NOMO-1 (cell line): Measurements from ENCODE around the gene SMAP2.
"Not testable (repeated sequence)": the region's sequence is repeated elsewhere in the genome, so short reads cannot be mapped to it uniquely, and the experiment has no call there.

Source experiments
- DNase-seq, 2 experiments: peaks; one replicate each; lab custom pipeline; 2025; ENCODE audit not compliant: unreplicated experiment in 2 of 2; lab: John Stamatoyannopoulos, UW

SMAP2 gene

DNA sequence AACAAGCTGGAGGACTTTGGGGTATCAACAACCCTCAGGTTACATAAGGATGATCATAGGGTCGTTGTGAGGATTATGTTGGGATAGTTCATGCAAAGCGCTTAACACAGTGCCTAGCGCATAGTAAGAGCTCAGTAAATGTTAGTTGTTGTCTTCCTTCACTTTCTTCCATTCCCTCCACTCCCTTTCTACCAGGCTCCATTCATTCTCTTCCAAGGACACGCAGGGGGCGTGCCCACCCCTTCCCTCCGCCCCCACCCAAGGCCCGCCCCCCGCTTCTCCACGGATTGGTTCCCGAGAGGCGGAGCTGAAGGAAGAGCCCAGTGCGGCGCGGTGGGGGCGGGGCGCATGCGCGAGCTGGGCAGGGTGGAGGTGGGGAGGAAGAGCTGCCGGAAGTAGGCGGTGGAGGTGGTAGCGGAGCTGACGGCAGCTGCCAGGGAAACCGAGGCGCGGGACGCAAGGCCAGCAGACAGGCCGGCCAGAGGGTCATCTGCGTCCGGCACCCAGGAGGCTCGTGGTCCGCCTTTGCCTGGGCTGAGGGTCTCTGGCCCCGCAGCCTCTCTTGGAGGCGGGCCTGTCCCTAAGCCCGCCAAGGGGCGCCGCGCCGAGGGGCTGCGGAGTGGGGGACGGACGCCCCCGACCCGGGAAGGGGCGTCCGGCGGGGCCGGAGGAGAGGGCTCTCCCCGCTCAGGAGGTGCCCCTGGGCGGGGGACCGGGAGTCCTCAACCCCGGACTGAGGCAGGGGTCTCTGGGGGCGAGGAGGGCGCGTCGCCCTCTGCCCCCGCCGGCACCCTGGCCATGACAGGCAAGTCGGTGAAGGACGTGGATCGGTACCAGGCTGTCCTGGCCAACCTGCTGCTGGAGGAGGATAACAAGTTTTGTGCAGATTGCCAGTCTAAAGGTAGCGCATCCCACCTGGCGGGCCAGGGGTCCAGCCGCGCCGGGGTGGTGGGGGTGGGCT lies at the start of gene SMAP2:
Gene SMAP2, plus strand, starts transcription at position 405 of the 961 bp plus-strand sequence. Its CDS starts 394 bp downstream, at position 799.
- DNase-seq, result peak; percentile 87 to 95

DNA sequence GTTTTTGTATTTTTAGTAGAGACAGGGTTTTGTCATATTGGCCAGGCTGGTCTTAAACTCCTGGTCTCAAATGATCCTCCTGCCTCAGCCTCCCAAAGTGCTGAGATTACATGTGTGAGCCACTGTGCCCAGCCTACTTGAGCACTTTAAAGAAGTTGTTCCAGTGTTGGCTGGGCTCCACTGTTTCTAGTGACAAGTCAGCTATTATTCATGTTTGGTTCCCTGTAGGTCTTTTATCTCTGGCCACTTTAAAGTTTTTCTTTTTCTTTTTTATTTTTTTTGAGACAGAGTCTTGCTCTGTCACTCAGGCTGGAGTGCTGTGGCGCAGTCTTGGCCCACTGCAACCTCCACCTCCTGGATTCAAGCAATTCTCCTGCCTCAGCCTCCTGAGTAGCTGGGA lies 42.1 kb upstream of the SMAP2 start:
- DNase-seq, result not testable (repeated sequence)

DNA sequence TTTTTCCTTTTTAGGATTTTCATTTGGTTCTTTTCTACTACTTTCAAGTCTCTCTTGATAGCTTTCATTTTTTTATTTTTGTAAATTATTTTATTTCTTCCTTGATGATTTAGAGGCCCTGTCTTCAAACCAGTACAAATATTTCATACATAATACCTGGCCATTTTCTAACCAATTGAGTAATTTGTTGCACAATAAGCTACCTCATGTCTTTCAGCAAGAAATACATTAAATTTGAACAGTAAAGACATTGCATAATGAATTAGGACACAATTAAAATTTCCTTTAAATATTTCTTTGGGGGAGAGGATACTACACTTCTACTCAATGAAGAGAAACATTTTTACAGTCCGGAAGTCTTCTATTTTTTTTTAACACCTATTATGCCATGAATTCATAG lies 40.8 kb upstream of the SMAP2 start:
- no peak for DNase-seq

DNA sequence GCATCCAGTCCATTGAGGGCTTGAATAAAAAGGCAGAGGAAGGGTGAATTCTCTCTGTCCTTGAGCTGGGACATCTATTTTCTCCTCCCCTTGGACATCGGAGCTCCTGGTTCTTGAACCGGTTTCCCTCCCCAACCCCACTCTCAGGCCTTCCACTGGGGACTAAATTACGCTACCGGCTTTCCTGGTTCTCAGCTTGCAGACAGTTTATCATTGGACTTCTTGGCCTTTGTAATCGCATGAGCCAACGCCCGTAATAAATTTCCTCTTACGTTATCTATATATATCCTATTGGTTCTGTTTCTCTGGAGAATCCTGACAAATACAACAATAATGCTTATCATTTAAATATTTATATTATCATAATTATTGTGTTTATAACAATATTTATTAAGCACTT lies 36.1 kb upstream of the SMAP2 start:
- DNase-seq, result no peak

DNA sequence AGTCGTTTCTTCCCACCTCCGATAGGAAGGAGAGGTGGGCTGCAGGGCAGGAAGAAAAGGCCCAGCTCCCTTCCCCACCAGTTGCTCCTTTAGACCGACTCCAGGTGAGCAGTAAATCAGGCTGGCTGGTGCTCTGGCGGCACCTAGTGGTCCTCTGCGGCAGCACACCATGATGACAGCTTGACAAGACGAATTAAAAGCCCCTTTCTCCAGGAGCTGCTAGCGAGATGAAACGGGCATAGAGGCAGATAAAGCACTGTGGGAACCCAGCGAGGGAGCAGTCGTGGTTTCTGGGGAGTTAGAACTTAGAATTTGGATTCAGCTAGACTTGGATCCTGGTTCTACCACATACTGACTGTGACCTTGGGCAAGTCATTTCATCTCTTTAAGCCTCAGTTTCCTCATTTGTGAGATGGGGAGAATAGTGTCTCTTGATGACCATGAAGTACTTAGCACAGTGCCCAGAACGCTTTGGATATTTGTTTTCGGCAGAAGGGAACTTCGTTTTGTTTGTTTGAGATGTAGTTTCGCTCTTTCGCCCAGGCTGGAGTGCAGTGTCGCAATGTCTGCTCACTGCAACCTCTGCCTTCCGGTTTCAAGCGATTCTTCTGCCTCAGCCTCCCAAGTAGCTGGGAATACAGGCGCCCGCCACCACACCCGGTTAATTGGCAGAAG lies 34.6 kb upstream of the SMAP2 start:
- DNase-seq, result peak; percentile 56 to 67

DNA sequence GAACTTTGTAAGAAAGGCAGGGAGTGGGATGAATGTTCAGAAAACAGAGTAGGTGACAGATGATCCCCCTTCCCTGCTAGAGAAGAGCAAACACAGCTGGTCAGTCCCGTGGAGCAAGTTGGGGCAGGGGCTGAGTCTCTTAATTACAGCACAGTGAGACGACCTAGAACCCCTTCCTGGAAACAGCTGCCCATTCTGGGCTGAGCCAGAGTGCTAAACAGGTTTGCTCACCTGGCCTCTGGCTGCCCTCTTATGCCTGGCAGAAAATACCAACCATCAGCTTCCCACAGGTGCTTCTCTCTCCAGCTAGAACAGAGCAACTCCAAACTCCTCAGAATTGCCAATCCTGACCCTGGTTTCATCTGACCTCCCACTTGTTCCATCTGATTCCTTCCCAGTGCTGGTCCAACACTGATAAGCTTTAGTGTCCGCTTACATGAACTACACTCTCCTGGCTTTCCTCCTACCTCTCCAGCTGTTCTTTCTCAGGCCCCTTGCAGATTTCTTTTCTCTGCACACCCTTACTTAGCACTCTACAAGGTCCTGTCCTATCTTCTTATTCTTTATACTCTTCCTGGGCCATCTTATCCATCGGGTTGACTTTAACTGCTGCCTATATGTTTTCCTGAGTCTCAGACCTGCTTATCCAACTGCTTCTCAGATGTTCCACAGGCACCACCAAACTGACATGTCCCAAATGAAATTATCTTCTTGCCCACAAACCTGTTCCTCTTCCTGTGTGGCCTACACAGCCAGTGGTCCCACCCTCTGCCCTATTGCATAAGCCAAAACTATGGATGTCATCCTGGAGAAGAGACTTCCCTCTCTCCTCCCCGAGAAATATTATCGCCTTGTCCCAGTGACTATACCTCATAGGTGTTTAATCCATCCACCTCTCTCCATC lies 33.9 kb upstream of the SMAP2 start:
- DNase-seq, result peak in 1 of 2 experiments; percentile 25

DNA sequence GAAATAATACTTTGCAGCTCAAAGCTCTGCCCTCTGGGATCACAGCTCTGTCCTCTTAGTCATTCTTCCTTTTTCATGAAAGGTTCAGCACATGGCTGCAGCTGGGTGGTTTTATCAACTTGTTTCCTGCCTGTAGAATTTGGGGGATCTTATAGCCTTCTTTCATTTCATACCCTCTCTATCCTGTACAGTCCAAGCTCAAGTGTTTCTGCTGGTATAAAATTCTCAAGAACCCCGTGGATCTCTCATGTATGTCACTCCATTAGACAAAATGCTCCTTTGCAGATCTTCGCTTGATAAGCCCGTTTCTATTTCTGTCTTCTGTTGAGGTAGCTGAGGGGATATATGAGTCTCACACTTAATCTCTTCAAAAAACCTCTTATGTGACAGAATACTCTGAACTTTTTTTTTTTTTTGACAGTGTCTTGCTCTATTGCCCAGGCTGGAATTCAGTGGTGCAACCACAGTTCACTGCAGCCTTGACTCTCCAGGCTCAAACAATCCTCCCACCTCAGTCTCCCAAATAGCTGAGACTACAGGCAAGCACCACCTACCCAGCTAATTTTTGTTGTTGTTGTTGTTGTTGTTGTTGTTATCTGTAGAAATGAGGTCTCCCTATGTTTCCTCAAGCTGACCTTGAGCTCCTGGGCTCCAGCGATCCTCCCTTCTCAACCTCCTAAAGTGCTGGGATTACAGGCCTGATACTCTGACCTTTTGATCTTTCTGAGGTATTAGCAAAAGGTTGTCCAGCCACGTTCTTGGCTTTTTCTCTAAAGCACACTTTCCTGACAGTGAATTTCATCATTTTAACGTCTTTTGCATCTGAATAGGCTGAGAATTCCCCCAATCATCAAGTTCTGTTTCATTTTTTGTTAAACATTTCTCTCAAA lies 31.8 kb upstream of the SMAP2 start:
- DNase-seq, result peak; percentile 5 to 38

DNA sequence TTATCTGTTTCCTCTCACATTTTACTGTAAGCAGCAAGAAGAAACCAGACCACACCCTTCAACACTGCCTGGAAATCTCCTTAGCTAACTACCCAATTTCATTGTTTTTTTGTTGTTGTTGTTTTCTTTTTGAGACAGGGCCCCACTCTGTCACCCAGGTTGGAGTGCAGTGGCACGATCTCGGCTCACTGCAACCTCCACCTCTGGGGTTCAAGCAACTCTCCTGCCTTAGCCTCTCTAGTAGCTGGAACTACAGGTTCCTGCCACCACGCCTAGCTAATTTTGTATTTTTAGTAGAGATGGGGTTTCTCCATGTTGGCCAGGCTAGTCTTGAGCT lies 31.2 kb upstream of the SMAP2 start:
- not testable (repeated sequence) for DNase-seq

DNA sequence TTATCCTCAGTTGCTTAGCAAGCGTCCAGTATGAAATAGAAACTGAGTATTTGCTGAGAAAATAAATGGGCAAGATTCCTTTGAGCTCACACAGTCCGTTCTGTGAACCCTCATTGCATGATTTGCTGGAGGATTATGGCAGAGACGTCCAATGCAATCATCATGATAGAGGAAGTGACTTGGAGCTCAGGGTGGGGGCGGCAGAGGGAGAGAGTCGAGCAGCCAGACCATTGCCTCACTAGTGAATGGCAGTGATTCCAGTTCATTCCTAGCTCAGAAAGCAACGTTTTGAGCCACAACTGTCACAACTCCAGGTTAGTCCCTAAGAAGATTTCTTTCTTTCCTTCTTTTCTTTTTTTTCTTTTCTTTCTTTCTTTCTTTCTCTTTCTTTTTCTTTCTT lies 28.9 kb upstream of the SMAP2 start:
- peak; percentile 71 to 79 for DNase-seq

DNA sequence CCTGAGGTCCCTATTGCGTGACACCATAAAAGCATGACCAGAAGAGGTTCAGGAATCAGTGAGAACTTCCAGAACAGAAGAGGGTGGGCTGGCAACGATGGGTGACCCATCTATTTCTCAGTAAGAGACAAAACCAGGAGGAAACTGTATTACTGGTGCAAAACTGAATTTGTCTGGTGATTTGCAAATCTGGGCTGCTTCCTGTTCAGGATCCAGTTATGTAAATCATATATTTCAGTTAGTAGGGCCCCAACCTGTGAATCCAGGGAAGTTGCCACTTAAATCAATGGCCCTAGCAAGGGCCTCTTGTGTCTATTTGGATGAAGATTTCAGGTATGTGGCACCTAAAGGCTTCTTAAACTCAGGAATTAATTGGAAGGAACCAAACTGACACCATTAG lies 23.1 kb upstream of the SMAP2 start:
- DNase-seq, result no peak

DNA sequence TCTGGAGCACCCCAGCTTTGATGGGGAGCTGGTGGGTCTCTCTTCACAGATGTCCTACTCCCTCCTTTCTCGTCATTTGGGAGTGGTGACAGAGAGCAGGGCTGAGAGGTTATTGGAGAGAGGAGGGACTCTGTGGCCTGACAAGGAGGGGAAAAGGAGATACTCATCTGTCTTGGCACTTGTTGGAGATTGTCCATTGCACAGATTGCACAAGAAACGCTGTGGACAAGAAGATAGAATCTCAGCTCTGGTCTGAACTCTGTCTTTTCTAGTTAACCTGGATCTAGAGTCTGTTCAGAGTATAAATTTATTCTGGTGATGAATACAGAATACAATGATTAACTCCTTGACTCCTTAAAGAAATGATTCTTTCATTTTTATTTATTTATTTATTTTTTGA lies 22.4 kb upstream of the SMAP2 start:
- DNase-seq, result no peak

DNA sequence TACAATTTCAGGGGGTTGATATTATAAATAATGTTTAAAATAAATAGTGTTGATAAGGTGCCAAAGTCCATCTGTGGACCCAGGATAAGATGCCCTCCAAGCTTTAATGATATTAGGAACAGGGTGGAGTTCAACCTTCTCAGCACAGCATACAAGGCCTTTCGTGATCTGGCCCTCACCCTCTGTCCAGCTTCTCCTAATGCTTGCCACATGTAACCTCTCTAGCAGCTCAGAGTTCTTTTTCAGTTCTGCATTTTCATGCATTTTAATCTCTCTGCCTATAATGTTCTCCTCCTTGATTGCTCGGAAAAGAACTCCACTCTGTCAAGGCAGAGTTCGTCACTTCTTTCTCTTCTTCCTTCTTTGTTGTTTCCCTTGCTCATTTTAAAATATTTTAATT lies 21.4 kb upstream of the SMAP2 start:
- DNase-seq, result peak; percentile 52 to 72

DNA sequence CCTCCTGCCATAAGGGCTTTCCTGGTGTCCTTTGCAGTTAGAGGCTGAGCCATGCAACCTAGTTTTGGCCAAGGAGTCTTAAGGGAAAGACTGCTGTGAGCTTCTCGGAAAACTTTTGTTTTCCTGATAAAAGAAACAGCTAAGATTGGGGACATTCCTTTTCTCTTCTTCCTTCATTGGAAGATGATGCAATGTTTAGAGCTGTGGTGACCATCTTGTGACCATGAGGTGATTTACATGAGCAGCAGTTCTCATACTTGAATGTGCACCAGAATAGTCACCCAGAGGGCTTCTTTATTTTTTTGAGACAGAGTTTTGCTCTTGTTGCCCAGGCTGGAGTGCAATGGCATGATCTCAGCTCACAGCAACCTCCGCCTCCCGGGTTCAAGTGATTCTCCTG lies 20.4 kb upstream of the SMAP2 start:
- no peak for DNase-seq

DNA sequence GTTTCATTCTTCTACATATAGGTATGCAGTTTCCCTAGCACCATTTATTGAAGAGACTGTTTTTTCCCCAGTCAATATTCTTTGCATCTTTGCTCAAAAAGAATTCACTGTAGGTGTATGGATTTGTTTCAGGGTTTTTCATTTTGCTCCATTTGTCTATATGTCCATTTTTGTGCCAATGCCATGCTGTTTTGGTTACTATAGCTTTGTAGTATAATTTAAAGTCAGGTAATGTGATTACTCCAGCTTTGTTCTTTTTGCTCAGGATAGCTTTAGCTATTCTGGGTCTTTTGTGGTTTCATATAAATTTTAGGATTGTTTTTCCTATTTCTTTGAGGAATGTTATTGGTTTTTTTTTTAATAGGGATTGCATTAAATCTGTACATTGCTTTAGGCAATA lies 15.9 kb upstream of the SMAP2 start:
- no peak for DNase-seq

DNA sequence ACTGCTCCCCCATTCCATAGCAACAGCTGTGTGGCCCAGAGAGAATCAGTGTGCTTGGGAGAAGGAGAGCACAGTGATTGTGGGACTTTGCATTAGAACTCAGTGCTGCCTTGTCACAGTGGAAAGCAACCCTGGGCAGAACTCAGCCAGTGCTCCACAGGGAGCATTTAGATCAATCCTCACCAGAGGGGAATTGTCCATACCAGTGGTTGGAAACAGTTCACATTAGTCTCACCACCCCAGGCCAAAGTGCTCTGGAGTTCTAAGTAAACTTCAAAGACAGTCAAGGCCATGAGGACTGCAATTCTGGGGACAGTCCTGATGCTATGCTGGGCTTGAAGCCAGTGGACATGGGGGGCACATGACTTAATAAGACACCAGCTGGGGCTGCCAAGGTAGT lies 12.9 kb upstream of the SMAP2 start:
- no peak for DNase-seq

DNA sequence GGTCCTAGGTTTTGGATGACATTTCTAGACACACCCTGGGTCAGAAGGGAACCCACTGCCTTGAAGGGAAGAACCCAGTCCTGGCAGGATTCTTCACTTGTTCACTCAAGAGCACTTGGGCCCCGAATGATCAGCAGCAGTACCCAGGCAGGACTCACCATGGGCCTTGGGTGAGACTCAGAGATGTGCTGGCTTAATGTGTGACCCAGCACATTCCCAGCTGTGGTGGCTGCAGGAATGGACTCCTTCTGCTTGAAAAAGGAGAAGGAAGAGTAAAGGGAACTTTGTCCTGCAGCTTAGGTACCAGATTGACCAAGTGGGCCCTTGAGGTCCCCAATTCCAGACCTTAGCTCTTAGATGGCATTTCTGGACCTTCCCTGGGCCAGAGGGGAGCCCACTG lies 12.3 kb upstream of the SMAP2 start:
- no peak for DNase-seq

DNA sequence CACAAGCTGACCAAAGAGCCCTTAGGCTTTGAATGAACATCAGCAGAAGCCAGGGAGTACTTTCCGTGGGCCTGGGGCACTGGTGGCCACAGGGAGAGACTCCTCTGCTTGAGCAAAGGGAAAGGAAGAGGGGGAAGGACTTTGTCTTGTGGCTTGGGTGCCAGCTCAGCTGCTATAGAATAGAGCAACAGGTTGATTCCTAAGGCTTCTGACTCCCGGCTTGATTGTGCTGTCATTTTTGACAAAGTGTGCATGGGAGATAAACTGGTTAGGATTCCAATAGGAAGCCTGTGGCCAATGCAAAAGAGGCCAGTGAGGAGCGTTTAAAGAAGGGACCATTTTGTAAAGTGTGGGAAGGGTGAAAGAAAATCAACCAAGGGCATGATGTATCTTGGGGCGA lies 11.9 kb upstream of the SMAP2 start:
- DNase-seq, result no peak

DNA sequence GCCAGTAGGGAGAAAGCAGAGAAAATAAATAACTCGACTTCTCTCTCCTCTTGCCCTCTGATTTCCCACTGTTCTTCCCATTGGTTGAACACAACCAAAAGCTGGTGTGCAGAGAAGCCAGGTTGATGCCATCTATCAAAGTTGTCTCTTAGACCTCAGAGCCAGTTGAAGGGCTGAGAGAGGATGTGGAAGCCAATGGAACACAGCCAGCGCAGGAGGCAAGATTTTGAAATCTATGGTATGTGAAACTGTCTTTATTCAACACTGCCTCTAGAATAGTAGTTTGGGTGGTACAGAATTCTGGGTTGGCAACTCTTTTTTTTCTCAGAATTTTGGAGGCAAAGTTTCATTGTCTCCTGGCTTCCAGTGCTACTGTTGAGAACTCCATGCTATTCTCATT lies 11.3 kb upstream of the SMAP2 start:
- DNase-seq, result no peak

DNA sequence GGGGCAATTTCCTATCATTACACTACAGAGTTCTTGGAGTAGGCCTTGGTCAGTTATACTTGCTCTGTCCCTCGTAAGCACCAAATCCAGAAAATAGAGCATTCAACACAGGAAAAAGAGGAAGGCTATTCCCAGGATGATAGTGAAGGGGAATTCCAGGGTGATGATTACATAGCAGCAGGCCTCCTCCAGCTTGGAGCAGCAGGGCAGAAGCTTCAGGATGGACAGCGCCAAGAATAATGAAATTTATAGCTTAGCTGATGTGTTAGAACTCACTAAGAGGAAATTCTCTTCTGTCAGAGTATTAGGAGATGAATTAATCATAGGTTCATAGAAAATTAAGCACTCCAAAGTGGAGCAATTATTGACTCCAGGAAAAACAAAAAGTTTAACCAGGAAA lies 10.8 kb upstream of the SMAP2 start:
- no peak for DNase-seq

DNA sequence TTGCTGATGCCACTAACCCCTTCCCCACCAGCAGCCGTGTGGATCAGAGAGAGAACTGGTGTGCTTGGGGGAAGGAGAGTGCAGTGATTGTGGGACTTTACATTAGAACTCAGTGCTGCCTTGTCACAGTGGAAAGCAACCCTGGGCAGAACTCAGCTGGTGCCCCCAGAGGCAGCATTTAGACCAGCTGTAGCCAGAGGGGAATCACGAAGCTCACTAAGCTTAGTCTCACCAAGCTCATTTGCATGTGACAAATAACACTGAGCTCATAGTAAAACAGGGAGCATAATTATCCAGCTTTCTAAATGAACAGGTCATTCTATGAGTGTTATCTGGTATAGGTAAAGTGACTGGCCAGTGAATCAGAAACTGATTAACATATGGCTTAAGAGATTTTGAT lies 9.8 kb upstream of the SMAP2 start:
- no peak for DNase-seq
